Stimulated activated CD8-positive, alpha-beta memory T cell treated with anti-CD3 and anti-CD28 coated beads, Interleukin-4, amount 100 ng/mL, for 48 hours (primary cell): ENCODE measurements around the gene HOXB8.

Experiments used
- DNase-seq: peaks from one replicate; pipeline ENCODE4 v3.0.0-alpha.2; 2020

The HOXB8 gene

GRCh38 chr17:48567209-48567608 is 47.9 kb downstream of the HOXB8 start:
- DNase-seq, result no peak

DNA sequence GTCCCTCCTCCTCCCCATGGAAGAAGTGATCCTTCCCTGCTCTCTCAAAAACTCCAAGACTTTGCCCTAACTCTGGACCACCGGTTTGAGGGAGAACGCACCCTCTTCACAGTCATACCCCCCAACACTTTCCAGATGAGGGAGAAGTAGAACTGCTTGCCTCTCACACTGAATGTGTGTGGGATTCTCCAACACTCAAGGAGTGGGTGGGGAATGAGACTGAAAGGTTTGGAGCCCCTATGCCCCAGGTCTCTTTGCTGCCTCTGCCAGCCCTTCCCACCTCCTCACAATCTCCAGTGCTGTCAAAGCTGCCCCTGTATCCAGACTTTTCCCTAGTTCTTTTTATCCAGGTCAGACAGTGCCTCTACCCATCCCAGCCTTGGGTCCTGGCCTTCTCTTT is 48.4 kb downstream of the HOXB8 start:
- DNase-seq, result no peak

DNA sequence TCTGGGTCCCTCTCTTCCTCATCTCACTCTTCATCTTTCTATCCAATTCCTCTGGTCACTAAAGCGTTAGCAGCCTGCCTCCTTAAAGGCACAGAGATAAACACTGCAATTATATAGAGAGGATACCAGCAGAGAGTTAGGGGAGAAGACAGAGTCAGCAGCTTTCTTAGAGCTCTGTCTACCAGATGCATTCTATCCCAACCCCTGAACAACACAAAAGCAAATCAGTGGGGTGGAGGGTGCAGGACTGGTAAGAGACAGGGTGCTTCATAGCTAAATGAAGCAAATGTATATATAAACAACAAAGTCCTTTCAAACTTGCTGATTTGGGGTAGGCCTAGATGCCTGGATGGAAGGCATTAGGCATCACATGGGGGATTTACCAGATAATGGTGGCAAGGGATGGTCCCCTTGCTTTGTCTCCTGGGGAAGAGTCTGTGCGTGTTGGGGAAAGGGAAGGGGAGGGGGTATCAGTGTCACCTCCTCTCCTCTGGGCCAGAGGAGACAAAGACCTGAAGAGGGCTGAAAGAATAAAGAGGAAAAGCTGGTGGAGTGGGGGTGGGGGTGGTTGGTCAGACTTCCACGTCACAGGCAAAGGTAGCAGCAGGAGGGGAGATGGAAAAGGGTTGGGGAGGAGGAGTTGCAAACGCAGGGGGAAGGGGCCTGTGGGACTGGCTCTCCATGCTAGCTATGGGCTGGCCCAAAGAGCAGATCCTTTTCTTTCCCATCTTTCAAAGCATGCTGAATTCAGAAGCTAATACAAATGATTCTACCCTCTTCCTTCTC is 49.0 kb downstream of the HOXB8 start:
- DNase-seq, result no peak

- DNase-seq, result no peak
Observed at GRCh38 chr17:48565022-48565554, 50.0 kb downstream of the HOXB8 start.

- no peak for DNase-seq
Observed at GRCh38 chr17:48564188-48565021, 50.7 kb downstream of the HOXB8 start.

GRCh38 chr17:48563867-48564187 is 51.3 kb downstream of the HOXB8 start:
- no peak for DNase-seq

- no peak for DNase-seq
Observed at GRCh38 chr17:48563385-48563838, 51.7 kb downstream of the HOXB8 start.

DNA sequence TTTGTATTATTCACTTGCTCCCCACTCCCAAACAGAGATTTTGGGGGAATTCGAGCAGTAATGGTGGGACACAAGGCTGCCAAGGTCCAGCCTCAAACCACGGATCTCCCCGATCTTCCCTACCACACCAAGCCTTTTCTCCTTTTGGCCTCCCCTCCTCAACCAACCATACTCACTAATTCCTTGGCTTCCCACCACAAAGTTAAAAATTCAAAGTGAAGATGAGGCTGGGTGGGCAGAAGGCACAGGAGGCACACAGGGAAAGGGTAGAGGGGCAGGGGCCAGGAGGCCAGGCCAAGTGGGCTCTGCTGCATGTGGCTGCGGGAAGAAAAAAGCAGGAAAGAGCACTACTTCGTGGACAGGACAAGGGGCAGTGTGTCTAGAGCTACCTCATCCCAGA is 52.2 kb downstream of the HOXB8 start:
- DNase-seq, result no peak
